Occipital lobe (tissue), 2 donors: Measurements from ENCODE around the gene ENTREP3. TPM values are rescaled to one million over a fixed set of nuclear protein-coding genes. Genes with fewer than 3 reads are reported as not detected.
A peak's percentile ranks its signal among the peaks of the same experiment; 100 is the strongest.
"Not testable (repeated sequence)": the region's sequence is repeated elsewhere in the genome, so short reads cannot be mapped to it uniquely, and the experiment has no call there.

ENCODE experiments used
- DNase-seq: peaks from one replicate; lab custom pipeline; 2025; lab: John Stamatoyannopoulos, UW
- total RNA-seq: library from RNA; depleted of rRNA; stranded (reverse); fragments of >200 nt; gene quantifications from one replicate; pipeline ENCODE4 v1.2.3, GENCODE V29; 2014

The ENTREP3 gene
- total RNA-seq, 1 donor from 2014 or later = 3.7 TPM

GRCh38 chr1:155253208-155253607 is 2.1 kb downstream of the ENTREP3 start:
- no peak for DNase-seq

DNA sequence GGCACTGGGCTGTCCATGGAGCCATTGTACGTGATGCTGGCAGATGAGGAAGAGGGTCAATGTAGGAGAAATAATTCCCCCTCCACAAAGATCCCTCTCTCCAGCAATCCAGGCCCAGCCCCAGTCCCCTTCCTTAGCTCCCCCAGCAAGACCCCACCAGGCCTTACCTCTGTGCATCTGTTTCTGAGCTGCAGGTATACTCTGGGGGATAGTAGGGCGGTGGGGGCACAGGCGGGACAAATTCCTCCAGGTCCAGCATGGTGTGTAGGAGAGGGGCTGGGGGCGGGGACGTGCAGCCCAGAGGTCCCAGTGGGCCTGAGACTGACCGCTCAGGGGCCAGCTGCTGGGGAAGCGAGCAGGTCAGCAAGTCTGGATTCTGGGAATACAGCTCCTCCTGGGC is 3.7 kb downstream of the ENTREP3 start:
- no peak for DNase-seq

DNA sequence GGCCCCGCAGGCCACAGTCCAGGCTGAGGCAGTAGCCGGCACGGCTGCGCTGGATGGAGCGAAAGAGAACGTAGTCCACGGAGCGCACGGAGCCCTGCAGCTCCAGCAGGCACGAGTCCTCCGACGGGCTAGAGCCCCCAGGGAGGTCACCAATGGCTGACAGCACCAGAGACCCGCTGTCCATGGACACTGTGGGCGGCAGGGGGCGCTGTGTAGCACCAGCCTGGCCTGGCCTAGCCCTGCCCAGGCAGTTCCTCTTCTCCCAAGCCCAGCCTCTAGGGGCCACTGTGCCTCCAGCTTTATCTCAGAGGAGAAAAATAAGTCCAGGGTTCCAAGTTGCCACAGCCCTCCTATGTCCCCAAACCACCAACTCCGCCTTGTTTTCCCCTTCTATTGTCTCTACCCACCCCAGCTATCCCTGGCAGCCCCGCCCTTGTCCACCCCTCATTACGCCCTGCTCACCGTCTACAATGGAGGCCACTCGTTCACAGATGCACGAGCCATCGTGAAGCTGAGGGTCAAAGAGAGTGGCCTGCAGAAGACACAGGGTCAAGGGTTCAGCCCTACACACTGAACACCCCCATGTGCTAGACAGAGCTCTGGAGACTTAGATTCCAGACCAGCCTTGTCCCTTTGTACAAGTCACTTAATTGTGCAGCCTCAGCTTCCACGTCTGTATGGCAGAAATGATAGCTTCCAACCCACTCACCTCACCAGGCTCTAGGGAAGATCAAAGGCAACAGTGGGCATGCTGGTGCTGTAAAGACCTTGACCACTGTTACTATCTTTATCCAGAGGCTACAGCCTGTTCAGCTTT is 4.4 kb downstream of the ENTREP3 start:
- DNase-seq = peak; percentile 86

DNA sequence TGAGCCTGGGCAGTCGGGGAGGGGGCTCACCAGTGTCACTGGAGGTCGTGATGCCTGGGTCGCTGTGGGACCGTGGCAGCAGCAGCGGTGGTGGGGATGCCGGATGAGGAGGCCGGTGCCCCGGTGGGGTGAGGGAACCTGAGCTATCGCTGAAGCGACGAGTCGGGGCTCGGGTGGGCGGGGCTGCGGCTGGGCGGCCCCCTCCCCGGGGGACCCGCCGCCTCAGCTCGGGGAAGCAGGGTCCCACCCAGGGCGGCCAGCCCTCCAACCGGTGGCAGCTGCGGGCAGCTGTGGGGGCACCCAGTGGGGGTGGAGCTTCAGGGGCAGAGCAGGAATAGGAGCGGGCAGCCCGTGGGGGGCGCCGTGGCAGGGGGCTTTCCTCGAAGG is 5.0 kb downstream of the ENTREP3 start:
- DNase-seq = no peak

DNA sequence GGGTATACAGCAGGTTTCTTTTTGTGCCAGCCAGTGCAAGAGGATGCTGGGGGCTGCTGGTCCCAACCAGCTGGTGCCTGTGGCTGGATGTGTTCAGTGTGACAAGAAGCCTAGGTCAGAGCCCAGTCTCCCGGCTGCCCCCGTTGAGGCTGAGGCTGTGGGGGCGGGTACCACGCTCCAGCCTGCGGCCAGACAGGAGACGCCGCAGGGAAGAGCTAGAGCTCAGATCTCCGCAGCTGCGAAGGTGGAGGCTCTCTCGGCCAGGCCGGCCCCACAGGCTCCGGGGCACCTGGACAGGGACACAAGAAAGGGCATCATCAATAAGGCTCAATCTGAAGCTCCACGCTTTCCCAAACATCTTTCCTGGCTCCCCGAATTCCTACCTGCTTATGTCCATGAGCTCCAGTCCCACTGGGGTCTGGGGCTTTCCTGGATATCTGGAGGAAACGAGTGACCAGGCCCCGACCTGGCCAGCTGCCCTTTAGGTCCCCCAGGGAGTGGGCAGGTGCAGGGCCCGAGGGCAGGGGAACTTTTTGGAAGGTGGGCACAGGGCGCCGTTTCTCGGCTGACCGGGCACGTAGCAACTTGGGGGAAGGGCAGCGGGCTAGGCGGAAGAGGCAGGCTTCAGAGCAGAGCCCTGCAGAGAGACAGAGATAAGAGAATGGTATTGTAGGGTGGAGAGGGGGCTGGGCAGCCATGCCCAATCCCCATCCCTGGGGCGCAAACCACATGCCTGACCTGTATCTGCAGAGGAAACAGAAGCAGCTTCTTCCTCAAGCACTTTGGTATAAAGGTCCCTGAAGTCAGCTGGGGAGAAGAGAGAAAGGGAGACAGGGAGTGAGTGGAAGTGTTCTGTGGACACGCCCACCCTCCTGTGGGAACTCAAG is 7.4 kb downstream of the ENTREP3 start:
- DNase-seq = no peak

GRCh38 chr1:155246796-155247195 is 8.5 kb downstream of the ENTREP3 start:
- DNase-seq = not testable (repeated sequence)

DNA sequence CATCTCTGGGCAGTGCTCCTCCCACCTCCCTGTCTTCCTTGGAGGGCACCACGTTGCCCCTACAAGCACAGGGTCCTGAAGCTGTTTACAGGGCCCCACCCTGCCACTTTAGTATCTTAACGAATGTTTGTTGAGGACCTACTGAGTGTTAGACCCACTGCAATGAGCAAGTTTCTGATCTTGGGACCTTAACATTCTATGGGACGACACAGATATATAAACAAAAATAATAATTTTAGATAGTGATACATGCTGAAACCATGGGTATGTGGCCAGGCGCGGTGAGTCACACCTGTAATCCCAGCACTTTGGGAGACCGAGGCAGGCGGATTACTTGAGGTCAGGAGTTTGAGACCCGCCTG is 10.1 kb downstream of the ENTREP3 start:
- no peak for DNase-seq

GRCh38 chr1:155244368-155245162 is 10.7 kb downstream of the ENTREP3 start:
- peak; percentile 98 for DNase-seq

DNA sequence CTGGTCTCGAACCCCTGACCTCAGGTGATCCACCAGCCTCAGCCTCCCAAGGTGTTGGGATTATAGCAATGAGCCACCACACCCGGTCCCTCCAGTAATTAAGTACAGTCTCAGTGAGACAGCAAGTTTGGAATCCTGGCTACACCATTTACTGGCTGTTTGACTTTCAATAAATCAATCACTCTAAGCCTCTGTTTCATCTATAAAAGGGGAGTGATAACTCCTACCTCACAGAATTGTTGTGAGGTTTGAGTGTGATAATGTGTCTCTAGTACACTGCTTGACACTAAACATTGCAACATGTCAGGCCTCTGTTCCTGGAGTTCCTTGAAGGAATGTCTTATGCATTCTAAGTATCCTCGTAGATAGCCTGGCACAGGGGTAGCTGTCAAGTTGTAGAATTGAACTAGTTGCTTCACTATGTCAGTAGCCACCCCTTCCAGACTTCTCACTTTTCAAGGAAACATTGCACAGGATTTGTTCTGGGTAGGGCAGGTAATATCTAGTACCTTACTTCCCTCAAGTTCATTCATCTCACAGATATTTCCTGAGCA is 12.4 kb downstream of the ENTREP3 start:
- no peak for DNase-seq

- no peak for DNase-seq
Observed at GRCh38 chr1:155241841-155242264, 13.4 kb downstream of the ENTREP3 start.

DNA sequence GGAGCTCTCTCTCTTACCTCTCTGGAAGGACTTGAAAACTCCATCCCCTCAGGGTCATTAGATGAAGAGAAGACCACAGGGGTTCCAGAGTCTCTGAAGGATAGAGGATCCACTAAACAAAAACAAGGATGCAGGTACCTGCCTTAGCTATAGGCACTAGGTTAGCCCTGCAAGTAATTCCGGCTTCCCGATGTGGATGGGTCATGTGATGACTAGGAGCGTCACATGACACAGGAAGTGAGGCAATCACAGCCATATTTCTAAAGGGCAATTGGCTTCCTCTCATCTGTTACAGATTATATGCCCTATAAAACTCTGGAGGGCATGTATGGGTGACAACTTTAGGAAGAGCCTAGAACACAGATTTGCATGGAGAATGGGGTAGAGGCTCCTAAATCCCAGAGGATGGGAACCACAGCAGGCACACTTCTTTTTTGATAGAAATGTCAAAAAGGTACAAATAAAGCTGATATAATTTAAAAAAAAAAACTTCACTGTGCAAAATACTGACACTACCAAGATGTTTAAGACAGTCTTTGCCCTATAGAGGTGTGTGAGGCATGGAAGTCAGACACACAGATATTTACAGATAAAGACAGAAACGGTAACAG is 14.1 kb downstream of the ENTREP3 start:
- DNase-seq = peak; percentile 68

DNA sequence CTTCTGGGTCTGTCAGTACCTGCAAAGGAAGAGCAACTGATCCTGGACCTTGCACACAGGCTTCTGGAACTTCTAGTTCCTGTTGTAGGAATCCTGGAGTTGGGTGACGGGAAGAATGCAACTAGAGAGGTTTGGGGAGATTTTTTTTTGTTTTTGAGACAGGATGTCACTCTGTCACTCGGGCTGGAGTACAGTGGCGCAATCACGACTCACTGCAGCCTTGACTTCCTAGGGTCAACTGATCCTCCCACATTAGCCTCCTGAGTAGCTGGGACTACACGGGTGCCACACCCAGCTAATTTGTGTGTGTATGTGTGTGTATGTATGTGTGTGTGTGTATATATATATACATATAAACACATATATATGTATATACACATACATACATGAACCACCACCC is 18.8 kb downstream of the ENTREP3 start:
- DNase-seq = no peak

GRCh38 chr1:155235375-155235774 is 19.9 kb downstream of the ENTREP3 start:
- DNase-seq = not testable (repeated sequence)

DNA sequence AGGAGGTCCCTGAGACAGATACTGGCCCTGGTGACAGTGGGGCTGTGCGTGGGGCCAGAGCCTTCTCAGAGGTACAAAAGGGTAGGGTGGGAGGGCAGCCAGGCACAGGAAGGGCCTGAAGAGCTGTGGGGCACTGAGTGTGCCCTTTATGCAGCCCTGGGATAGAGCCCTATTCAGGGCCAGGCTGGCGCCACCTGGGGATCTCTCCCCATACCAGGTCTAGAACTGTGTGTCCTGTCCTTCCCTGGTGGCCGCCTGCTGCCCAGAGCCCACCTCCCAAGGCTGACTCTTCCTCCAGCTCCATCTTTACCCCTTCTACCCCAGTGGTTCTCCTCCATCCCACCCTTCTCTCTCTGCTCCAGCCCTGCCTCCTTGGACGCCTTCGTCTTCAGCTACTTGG is 21.8 kb downstream of the ENTREP3 start:
- DNase-seq = not testable (repeated sequence)

DNA sequence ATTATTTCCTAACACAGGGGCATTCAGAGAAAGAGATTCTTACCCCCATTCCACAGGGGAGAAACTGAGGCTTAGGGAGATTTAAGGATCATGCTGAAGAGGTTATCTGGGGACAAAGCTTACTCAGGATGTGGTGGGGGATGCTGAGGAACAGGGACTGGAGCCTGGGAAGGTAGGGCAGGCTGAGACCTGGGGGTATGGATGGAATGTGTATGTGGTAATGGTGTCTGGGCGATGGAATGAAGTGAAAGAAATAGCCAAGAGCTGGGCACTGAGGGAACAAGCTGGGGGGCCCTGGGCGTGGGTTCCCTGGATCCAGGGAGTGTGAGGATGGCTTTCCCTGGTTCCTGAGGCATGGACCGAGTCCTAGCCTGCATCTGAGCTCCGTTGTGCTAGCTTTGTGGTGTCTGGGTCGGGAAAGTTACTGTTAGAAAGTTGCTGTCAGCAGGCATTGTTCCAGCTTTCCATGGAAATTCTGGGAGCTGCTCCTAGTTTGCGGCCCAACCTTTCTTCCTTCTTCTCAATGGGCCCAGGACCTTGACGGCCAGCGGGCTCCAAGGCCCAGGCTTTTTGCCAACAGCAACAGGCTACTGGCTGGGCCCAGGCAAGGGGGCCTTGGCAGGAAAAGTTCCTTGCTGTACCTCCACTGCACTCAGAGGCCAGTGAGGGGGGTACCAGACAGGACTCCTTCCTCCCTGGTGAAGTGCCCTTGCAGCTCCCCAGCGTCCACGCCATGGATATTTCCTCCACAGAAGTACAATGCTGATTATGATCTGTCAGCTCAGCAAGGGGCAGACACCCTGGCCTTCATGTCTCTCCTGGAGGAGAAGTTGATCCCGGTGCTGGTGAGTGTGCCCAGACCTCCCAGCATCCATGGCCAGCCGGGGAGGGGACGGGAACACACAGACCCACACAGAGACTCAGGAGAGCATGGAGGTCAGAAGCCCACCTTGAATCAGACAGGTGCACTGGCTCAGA is 23.0 kb downstream of the ENTREP3 start:
- DNase-seq = not testable (repeated sequence)

DNA sequence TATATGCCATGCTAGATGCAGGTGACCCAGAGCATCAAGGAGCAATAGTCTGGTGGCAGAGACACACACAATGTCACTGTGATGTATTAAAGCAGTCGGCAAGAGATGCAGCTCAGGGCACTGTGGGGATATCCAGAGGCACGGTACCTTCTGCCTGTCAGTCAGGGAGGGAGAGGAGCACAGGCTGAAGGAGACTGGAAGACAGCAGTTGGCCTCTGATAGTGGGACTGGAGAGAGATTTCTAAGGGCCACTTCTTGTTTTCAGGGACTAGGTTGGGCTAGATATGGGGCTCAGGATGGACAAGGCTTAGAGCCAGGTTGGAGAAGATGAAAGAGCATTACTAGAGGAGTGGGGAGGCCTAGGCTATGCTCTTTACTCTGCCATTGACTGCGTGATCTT is 24.0 kb downstream of the ENTREP3 start:
- DNase-seq = not testable (repeated sequence)

GRCh38 chr1:155228096-155228427 is 27.2 kb downstream of the ENTREP3 start:
- DNase-seq = no peak

- peak; percentile 98 for DNase-seq
Observed at GRCh38 chr1:155227261-155228095, 27.8 kb downstream of the ENTREP3 start.

DNA sequence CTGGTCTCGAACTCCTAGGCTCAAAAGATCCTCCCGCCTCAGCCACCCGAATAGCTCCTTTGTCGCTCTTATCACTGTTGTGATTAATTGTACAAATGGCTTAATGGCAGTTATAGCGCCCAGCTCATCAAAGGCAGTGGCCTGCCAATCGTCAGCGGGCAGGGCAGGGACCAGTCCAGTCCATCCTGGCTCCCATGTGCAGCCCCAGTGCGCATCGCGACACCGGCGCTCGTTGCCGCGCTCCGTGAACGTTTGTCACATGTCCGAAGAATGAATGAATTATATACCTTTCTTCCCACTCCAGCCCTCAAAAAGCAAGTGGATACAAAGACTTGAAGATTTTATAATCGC is 28.4 kb downstream of the ENTREP3 start:
- DNase-seq = peak; percentile 37
